Epithelial cell of esophagus (primary cell): ENCODE results near the gene NUDT22.

Experiments
- DNase-seq: peaks from one replicate; pipeline ENCODE4 v3.0.0; 2010; ENCODE audit warnings: low read depth
- H3K4me3 ChIP-seq: 2 replicates; pipeline ENCODE4 v1.5.1; 2011; ENCODE audit warnings: mild to moderate bottlenecking, low read length, control low read depth
- TF ChIP-seq, protein P1 (sequence below): IDR thresholded peaks from 2 replicates; pipeline ENCODE4 v1.5.1; 2011; ENCODE audit warnings: low read depth, mild to moderate bottlenecking, low read length, control low read depth, inconsistent platforms; ENCODE audit not compliant: insufficient read depth; ENCODE audit errors: missing control alignments

The NUDT22 gene

GRCh38 chr11:64278576-64279190 lies 52.6 kb downstream of the NUDT22 start:
- TF ChIP-seq, protein P1, sequence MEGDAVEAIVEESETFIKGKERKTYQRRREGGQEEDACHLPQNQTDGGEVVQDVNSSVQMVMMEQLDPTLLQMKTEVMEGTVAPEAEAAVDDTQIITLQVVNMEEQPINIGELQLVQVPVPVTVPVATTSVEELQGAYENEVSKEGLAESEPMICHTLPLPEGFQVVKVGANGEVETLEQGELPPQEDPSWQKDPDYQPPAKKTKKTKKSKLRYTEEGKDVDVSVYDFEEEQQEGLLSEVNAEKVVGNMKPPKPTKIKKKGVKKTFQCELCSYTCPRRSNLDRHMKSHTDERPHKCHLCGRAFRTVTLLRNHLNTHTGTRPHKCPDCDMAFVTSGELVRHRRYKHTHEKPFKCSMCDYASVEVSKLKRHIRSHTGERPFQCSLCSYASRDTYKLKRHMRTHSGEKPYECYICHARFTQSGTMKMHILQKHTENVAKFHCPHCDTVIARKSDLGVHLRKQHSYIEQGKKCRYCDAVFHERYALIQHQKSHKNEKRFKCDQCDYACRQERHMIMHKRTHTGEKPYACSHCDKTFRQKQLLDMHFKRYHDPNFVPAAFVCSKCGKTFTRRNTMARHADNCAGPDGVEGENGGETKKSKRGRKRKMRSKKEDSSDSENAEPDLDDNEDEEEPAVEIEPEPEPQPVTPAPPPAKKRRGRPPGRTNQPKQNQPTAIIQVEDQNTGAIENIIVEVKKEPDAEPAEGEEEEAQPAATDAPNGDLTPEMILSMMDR, result no peak
- DNase-seq, result no peak
- H3K4me3 ChIP-seq, result no peak overlapping the region
